Stimulated activated CD4-positive, alpha-beta T cell treated with anti-CD3 and anti-CD28 coated beads, Interleukin-15, amount 100 ng/mL, for 1 hour (primary cell): Measurements from ENCODE around the gene CATSPERB.
"Not testable (repeated sequence)": the region's sequence is repeated elsewhere in the genome, so short reads cannot be mapped to it uniquely, and the experiment has no call there.

ENCODE experiments used
- DNase-seq, 2 donors: peaks; one replicate each; pipeline ENCODE4 v3.0.0-alpha.2; 2020; ENCODE audit warnings: low read depth in 1 of 2, low spot score in 1 of 2

CATSPERB gene

GRCh38 chr14:91737619-91738018 lies 5.7 kb upstream of the CATSPERB start:
- no peak for DNase-seq

DNA sequence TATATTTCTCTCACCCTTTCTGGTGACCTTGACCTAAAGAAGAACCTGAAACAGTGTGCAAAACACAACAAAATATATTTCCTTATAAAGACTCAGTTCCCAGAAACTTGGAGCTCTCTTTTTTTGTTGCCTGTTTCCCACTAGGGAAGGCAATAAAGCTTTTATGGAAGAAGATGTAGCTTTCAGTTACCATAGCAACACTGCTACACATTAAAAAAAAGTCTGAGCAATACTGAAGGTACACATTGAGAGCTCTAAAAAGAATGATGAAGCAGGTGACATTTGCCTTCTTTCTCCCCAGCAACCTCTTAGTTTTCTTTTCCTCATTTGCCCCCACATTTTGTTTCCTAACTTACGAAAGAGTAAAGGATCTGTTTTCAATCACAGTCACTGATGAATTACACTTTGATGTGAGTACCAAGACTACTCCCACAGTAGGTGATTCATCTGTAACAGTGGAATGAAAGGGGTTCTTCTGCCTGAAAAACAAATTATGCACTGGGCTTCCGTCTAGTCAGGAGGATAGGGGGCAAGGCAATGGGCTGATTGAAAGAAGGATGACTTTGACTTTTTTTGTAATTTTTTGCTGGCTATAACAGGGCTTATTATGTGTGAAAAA lies 1.1 kb upstream of the CATSPERB start:
- no peak for DNase-seq

GRCh38 chr14:91732439-91732838 lies 553 bp upstream of the CATSPERB start:
- no peak for DNase-seq

- DNase-seq = no peak
These were observed 868 bp downstream of the CATSPERB start for GRCh38 chr14:91731018-91731417.

- no peak for DNase-seq
These were observed 2.1 kb downstream of the CATSPERB start for GRCh38 chr14:91729756-91730155.

DNA sequence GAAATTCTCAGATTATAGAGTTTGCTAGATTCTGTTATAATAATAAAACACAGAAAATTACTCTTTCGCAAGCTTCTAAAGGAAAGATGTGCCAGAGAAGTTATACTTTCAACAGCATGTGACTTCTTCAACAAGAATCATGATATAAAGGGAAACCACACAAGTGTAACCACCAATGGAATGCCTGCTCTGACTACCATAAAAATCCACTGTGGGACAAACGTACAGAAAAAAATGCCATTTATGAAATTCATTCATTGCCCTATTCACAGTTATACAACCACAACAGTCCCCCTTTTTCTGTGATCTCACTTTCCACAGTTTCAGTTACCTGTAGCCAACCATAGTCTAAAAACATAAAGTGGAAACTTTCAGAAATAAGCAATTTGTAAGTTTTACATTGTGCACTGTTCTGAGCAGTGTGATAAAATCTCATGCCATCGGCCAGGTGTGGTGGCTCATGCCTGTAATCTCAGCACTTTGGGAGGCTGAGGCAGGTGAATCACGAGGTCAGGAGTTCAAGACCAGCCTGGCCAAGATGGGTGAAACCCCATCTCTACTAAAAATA lies 3.2 kb downstream of the CATSPERB start:
- DNase-seq = no peak

DNA sequence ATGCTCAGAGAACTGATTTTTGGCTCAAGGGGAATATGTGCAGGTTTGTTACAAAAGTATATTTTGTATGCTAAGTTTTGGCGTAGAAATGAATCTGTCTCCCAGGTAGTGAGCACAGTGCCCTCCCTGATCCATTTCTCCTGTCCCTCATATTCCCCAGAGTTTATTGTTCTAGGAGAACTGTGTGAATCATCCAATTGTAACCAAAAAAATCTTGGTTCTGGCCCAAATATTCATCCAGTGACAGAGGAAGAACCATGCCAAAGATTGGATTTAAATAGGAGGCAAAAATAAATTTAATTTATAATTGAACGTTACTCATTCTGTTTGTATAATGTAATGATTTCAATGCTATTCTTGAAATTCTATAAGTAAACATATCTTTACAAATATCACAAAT lies 4.8 kb downstream of the CATSPERB start:
- no peak for DNase-seq

DNA sequence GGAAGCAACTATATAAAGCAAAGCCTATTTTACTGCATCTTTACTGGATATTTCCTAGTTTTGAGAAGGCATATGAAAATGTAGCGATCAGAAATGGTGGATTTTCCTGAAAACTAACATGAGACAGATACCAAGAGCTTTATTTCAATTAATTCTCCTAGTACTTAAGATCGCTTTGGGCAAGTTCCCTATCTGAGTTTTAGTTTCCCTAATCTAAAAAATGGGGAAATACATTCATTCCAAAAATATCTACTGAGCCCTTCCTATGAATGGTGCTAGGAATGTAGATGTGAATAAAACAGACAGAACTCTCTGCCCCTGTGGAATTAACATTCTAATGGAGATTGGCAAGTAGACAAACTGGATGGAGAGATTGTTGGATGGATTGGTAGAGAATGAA lies 8.4 kb downstream of the CATSPERB start:
- DNase-seq = no peak

DNA sequence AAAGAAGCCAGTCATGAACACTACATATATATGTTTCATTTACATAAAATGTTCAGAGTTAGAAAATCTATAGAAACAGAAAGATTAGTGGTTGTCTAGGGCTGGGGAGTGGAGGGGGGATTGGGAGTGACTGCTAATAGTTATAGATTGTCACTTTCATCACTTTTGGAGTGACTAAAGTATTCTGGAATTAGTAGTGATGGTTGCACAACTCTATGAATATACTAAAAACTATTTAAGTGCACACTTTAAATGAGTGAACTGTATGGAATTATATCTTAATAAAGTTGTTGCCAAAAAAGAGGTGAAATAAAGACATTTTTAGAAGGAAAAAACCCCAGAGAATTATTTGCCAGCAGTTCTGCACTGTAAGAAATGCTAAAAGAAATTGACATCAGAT lies 9.5 kb downstream of the CATSPERB start:
- no peak for DNase-seq

- DNase-seq = no peak
These were observed 12.0 kb downstream of the CATSPERB start for GRCh38 chr14:91719839-91720238.

DNA sequence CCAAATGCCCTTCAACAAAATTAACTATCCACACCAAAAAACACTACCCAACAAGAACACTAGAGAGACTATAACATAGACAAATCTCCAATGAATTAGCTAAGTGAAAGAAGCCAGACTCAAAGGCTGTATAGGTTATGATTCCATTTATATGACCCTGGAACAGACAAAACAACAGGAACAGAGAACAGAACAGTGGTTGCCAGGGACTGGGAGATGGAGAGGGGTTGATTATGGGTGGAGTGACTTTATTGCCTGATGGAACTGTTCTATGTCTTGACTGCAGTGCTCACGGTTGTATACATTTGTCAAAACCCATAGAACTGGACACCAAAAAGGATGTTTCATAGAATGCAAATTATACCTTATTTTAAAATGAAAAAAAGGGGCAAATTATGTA lies 14.9 kb downstream of the CATSPERB start:
- DNase-seq = no peak

DNA sequence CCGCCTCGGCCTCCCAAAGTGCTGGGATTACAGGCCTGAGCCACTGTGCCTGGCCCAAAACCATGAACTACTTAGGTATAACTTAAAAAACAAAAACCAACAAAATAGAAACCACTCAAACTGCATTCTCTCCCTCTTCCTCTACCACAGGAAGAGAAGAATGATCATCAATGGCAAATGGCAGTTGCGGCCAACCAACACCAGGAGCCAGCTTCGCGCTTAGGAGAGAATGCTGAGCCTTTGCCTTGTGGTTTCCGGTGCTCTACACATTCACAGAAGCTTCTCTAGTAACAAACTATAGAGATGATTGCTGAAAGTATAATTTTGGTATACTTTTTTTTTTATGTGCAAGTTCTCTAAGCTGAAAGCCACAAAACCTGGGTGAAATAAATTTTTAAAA lies 17.1 kb downstream of the CATSPERB start:
- DNase-seq = no peak

GRCh38 chr14:91708795-91709194 lies 23.1 kb downstream of the CATSPERB start:
- DNase-seq = no peak

GRCh38 chr14:91706996-91707395 lies 24.9 kb downstream of the CATSPERB start:
- DNase-seq = no peak

DNA sequence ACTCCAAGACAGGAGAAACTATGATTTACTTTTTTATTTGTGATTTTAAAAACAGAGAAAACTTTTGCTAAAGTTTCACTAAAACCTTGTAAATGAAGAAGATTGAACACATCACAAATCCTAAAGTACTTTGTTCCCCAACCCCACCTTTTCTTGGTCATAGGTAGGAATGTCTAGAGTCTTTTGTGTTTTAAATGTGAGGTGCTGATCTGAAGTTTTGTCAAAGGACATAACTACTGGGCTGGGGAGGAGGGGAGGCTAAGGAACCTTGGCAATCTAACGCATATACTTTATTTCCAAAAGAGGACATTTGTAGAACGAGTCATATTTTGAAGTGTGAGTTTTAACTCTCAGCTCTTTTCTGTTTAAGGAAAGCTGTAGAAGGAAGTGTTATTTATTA lies 37.2 kb downstream of the CATSPERB start:
- DNase-seq = no peak

DNA sequence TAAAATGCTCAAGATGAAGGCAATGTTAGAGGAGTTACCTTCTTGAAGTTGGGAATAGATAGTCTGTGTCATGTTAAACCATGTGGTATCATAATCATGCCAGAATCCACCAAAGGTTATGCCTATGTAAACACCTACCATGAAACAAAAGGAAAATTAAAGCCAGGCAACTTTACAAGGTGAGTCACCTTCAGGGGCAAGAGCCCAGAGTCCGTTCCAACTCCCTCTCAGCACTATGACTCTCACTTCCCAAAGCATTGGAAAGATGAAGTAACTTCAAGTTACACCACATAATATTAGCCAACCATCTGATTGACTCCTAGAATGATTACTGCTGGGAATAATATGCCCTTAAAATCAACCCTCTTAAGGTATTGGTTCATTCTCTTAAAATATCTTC lies 38.5 kb downstream of the CATSPERB start:
- DNase-seq = no peak

- no peak for DNase-seq
These were observed 39.8 kb downstream of the CATSPERB start for GRCh38 chr14:91692075-91692474.

GRCh38 chr14:91689608-91690007 lies 42.3 kb downstream of the CATSPERB start:
- no peak for DNase-seq

GRCh38 chr14:91687436-91687835 lies 44.5 kb downstream of the CATSPERB start:
- DNase-seq = not testable (repeated sequence)

DNA sequence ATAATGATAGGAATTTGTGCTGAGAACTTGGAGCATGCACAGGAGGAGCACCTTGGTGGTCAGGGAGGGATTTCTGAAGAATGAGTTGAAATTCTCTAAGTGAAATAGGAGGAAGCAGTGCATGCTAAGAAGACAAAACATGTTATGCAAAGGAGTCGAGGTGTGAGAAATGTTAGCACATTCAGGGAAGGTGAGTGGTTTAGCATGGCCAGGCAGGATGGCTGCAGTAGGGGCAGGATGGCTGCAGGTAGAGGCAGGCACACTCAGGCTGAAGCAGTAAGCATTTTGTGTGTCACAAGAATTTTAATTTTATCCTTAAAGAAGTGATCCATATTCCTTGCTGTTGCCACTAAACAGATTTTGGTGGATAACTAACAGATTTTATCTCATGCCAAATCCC lies 46.3 kb downstream of the CATSPERB start:
- no peak for DNase-seq

GRCh38 chr14:91681893-91682563 lies 49.9 kb downstream of the CATSPERB start:
- DNase-seq = no peak

- DNase-seq = no peak
These were observed 50.8 kb downstream of the CATSPERB start for GRCh38 chr14:91681118-91681517.

DNA sequence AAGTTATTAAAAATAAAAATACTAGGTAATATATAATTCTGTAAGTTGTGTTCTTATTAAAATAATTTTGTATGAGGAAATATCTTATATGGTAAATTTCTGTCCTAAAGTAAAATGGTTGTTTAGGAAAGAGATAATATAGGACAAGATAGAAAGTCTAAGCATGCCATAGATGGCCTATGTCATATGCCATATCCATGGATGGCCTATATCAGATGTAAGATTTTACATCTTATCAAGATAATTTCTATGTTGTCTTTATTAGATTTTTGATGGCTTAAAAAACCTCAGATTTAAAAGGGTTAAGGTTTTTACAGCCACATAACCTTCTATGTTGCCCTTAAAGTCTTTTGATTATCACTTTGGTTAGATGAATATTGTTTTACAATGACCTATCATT lies 52.6 kb downstream of the CATSPERB start:
- no peak for DNase-seq
